CD4-positive, alpha-beta T cell treated with Interferon gamma for 1 hour (primary cell): ENCODE data around the gene PREX1.

ENCODE experiments used
- DNase-seq: peaks from one replicate; pipeline ENCODE4 v3.0.0-alpha.2; 2020

Gene PREX1

GRCh38 chr20:48694381-48694865 is 133.4 kb downstream of the PREX1 start:
- DNase-seq = no peak

- DNase-seq = no peak
Measured at GRCh38 chr20:48691523-48691922, 136.3 kb downstream of the PREX1 start.

- DNase-seq = no peak
Measured at GRCh38 chr20:48690888-48691287, 136.9 kb downstream of the PREX1 start.

GRCh38 chr20:48689874-48690571 is 137.8 kb downstream of the PREX1 start:
- DNase-seq = no peak

DNA sequence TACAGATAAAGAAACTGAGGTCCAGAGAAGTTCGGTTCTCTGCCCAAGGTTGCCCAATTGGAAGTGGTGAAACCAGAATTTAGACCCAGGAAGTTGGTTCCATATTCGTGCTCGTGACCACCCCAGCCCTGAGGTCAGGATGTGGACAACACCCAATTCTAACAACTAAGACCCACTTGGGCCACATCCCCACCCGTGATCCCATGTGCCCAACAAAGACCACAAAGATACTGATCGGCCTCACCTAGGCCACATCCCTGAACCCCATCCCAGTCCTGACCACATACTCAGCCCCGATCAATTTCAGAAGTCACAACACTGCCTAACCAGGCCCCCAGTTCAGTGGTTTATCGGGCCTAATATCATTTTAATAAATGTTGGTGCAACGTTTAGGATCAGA is 138.4 kb downstream of the PREX1 start:
- no peak for DNase-seq

DNA sequence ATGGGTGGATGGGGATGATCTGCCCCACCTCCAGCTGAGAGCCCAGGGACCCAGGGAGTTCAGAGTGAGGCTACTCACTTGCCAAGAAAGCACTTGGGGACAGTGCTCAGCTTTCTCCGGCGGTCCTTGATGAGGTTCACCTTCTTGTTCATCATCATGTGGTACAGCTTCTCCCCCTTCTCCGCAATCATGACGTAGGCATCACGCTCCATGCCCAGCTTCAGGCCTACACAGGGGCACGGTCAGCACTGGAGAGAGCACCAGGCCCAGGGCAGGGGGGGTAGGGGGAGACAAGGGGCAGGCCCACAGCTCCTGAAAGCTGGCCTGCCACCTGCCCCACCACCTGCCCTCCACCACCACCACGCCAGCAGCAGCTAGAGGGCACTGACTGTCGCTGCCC is 139.2 kb downstream of the PREX1 start:
- no peak for DNase-seq

GRCh38 chr20:48687117-48687800 is 140.5 kb downstream of the PREX1 start:
- no peak for DNase-seq

GRCh38 chr20:48686238-48687116 is 141.3 kb downstream of the PREX1 start:
- no peak for DNase-seq

DNA sequence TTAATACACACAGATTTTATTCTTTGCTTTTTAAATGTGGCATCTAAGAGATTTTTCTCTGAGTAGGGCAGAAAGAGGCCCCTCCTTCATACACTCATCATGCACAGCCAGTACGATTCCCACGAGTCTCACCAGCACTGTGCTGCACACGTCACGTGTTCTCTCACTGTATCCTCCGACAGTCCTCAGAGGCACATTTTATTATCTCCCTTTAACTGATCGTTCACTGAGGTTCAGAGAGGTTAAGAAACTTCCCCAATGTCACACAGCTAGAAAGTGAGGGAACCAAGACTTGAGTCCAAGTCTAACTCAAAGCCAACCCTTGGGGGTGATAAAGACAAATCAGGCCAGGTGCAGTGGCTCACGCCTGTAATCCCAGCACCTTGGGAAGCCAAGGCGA is 142.5 kb downstream of the PREX1 start:
- no peak for DNase-seq

DNA sequence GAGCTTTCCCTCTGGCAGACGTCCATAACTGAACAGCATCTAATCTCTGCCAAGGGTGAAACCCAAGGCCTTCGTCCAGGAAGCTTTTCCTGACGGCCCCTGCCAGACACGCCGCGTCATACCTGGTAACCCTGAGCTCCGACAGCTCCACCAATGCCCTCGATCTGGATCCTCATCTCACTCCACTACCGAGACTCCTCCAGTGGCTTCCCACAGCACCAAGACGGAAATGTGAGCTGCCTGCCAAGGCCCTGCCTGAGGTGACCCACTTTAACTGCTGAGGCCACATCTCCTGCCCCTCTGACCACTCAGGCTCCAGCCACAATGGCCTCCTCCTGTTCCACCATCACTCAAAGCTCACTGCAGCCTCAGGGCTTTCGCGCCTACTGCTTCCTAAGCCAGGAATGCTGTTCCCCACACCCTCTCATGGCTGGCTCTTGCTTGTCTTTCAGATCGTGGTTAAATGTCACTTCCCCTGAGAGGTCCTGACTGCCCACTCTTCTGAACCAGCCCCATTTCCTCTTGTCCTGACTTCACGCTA is 143.2 kb downstream of the PREX1 start:
- DNase-seq = no peak

GRCh38 chr20:48683467-48684175 is 144.2 kb downstream of the PREX1 start:
- no peak for DNase-seq

DNA sequence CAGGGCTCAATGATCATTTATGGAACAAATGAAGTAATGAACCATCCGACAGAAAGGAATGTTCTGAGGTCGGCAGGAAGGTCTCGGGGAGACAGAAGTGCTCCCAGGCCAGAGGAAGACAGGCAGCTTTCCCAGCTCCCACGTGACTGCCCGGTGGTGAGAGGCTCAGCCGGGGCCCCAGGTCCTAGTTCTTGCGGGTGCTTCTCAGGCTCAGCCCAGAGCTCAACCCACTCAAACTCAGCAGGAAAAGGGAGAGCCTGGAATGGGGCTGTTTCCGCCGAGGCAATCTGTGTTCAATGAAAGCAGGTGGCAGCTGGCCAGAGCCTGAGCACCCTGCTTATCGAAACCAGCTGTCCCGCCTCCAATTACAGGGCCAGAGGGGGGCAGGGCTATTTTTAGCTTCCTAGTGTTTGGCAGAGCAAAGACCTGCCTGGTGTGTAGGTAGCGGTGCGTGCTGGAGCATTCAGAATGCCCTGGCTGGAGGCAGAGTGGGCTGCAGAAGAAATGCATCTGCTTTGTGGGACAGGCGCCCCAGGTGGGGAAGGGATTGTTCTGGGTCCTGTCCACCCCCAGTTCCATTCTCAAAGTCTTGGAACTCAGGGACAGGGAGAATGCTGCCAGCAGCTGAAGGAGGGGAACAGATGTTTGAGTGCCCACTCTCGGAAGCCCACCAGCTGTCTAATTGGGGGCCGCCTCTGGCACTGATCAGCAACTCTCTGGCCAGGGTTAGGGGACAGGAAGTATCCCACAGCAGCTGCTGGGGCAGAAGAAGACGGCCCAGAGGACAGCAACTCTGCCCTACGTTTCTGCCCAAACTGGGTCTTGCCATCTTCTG is 145.1 kb downstream of the PREX1 start:
- no peak for DNase-seq

DNA sequence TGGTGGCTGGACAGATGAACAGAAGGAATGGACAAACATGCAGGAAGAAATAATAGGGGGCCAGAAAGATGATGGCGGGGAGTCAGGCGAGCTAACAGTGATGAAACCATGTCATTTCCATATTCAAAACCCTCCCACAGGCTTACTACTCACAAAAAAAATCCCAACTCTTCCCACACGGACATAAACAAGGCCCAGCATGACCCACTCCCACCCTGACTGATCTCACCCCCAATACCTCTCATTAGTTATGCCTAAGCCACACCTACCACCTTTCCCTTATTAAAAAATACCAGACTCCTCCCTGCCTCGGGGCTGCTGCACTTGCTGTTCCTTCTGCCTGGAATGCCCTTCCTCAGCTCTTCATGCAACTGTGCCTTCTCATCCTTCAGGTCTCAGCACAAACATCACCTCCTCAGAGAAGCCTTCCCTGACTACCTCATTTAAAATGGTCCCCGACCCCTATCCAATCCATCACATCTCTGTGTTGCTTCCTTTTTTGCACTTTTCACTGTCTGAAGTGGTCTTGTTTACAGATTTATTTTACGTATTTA is 145.8 kb downstream of the PREX1 start:
- DNase-seq = no peak

- DNase-seq = no peak
Measured at GRCh38 chr20:48681201-48681872, 146.5 kb downstream of the PREX1 start.

DNA sequence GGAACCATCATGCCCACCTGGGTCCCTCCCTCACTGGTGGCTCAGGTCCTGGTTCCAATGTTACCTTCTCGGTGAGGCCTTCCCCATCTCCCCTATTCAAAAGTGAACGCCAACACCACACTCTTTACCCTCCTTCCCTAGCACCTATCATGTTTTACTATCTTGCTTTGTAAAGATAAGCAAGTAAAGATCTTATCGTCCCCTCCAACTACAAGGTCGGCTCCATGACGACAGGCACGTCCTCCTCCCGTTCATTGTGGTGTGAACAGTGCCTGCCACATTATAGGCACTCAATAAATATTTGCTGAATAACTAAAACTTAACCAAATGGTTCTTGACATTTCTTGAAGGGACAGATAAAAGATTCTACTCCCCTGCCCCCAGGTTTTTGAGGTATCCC is 147.1 kb downstream of the PREX1 start:
- no peak for DNase-seq

- DNase-seq = no peak
Measured at GRCh38 chr20:48679599-48679998, 148.2 kb downstream of the PREX1 start.

- DNase-seq = no peak
Measured at GRCh38 chr20:48679011-48679410, 148.8 kb downstream of the PREX1 start.

DNA sequence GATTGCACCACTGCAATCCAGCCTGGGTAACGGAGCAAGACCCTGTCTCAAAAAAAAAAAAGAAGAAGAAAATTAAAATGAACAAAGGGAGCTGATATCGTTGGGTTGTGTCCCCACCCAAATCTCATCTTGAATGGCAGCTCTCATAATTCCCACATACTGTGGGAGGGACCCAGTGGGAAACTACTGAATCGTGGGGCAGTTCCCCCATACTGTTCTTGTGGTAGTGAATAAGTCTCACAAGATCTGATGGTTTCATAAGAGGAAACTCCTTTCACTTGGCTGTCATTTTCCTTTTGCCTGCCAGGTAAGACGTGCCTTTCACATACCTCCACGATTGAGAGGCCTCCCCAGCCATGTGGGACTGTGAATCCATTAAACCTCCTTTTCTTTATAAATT is 149.4 kb downstream of the PREX1 start:
- no peak for DNase-seq

DNA sequence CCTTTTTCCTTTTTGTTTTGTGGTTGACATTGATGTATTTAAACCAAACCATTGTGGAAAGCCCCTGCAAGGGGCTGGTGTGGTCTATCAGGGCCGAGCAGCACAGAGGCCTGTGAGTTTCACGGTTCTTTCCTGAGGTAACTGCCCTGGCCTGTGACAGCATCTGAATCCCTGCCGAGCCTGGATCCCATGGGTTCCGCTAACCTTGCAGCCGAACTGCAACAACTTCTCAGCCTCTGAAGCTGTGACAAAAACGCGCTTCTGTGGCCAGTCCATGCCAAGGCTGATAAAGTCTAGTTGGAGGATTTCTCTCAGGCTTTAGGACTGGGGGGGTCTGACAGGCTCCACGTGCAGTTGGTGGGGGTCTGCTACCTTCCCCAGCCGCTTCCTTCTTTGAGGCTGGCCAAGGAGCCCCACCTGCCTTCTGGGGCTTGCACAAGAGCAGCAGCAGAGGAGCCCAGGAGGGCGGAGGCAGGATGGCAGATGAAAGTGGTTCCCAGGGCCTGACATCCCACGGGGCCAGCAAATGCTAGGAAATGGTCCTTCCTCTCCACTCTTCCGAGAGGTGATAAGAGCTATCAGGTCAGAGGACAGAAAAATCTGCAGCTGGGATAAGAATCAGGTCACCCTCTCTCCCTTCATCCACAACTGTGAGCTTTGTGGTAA is 150.9 kb downstream of the PREX1 start:
- DNase-seq = no peak

DNA sequence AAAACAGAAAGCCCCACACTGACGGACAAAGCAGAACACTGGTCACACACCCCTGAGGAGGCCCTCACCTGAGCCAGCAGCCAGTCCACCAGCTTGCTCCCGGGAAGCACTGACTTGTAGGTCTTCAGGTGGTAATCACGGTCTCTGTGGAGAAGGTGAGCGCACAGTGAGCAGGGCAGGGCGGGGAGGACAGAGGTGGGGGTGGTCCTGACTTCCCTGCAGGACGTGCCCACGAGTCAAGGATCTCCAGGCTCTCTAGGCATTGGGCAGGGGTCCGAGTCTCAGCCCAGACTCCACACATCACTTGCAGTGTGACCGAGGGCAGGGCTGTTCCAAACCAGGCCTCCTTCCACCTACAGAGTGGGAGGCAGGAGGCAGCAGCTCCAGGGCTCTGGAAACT is 151.7 kb downstream of the PREX1 start:
- DNase-seq = no peak
